Endodermal cell (in vitro differentiated cells): Measurements from ENCODE around the gene SLC6A18. TPM values are rescaled to one million over a fixed set of nuclear protein-coding genes. Genes with fewer than 3 reads are reported as not detected.

Source experiments
- DNase-seq: peaks from one replicate; pipeline ENCODE4 v3.0.0-alpha.2; 2017
- H3K27ac ChIP-seq: 2 replicates; pipeline ENCODE4 v1.5.1; 2013; ENCODE audit warnings: mild to moderate bottlenecking, low read depth, low read length, moderate library complexity
- H3K27me3 ChIP-seq: 2 replicates; pipeline ENCODE4 v1.6.1; 2013; ENCODE audit warnings: mild to moderate bottlenecking, low read length, moderate library complexity; ENCODE audit not compliant: insufficient read depth, control insufficient read depth, poor library complexity, severe bottlenecking
- H3K36me3 ChIP-seq: 2 replicates; pipeline ENCODE4 v1.7.0; 2013; ENCODE audit warnings: mild to moderate bottlenecking, low read length, moderate library complexity; ENCODE audit not compliant: control insufficient read depth, insufficient read depth
- H3K4me1 ChIP-seq: one replicate; pipeline ENCODE4 v1.7.0; 2013; ENCODE audit warnings: low read length; ENCODE audit not compliant: control insufficient read depth, insufficient read depth
- H3K4me3 ChIP-seq: 2 replicates; pipeline ENCODE4 v1.5.1; 2013; ENCODE audit warnings: mild to moderate bottlenecking, low read length, moderate library complexity
- H3K9ac ChIP-seq: 2 replicates; pipeline ENCODE4 v1.6.1; 2013; ENCODE audit warnings: mild to moderate bottlenecking, low read length, moderate library complexity; ENCODE audit not compliant: poor library complexity, severe bottlenecking; ENCODE audit errors: extremely low read depth
- H3K9me3 ChIP-seq: 2 replicates; pipeline ENCODE4 v1.6.1; 2013; ENCODE audit warnings: mild to moderate bottlenecking, low read length, moderate library complexity; ENCODE audit not compliant: control insufficient read depth
- H3K27ac Mint-ChIP-seq: 2 replicates; pipeline ENCODE4 v1.8.0; 2020; ENCODE audit warnings: mixed read lengths
- H3K27me3 Mint-ChIP-seq: 2 replicates; pipeline ENCODE4 v1.8.0; 2021; ENCODE audit warnings: mild to moderate bottlenecking, mixed read lengths; ENCODE audit not compliant: insufficient read depth
- H3K36me3 Mint-ChIP-seq: 2 replicates; pipeline ENCODE4 v1.8.0; 2020; ENCODE audit warnings: low read depth, mixed read lengths
- H3K4me1 Mint-ChIP-seq: 2 replicates; pipeline ENCODE4 v1.8.0; 2020; ENCODE audit warnings: mixed read lengths
- H3K4me3 Mint-ChIP-seq: 2 replicates; pipeline ENCODE4 v1.8.0; 2020; ENCODE audit warnings: mild to moderate bottlenecking, moderate library complexity, mixed read lengths
- H3K9me3 Mint-ChIP-seq: 2 replicates; pipeline ENCODE4 v1.8.0; 2020; ENCODE audit warnings: mild to moderate bottlenecking, mixed read lengths
- WGBS, 2 experiments: methylation state at CpG; one replicate each; pipeline versions ENCODE4 v1.1.5 to v1.1.7; 2013; ENCODE audit warnings: missing lambda C conversion rate in 2 of 2, mixed read lengths in 1 of 2; ENCODE audit not compliant: insufficient coverage in 1 of 2, insufficient read length in 1 of 2; 5-methylcytosine and 5-hydroxymethylcytosine counted together
- total RNA-seq, 2 donors: library from RNA; stranded (reverse); fragmentation: NEBNext Ultra II Directional in 1 of 2; extraction: Animal tissue kit (Norgen Biotek cat#: 25700) in 1 of 2; gene quantifications; 2 replicates in 1 of 2; 3 replicates in 1 of 2; pipeline ENCODE4 v1.2.1, GENCODE V29; 2021
- TF ChIP-seq, protein P1 (sequence below): fragments of 200-600 bp; sonication (generic); conservative IDR thresholded peaks from 2 replicates; pipeline ENCODE4 v1.5.0; 2021; ENCODE audit warnings: antibody characterized with exemption, mild to moderate bottlenecking

Gene SLC6A18
- total RNA-seq, 2 donors from 2014 or later, result not detected

GRCh38 chr5:1176473-1177391, 48.4 kb upstream of the SLC6A18 start:
- Mint-ChIP-seq H3K9me3 (no peaks in the 10 kb centered on the region), H3K4me3 (no peak overlapping the region), H3K27me3 (peaks cover under 1% of the 10 kb centered on the region), H3K36me3 (no peaks in the 10 kb centered on the region), H3K27ac (no peak overlapping the region), H3K4me1 (no peaks in the 10 kb centered on the region)
- Histone ChIP-seq H3K4me1 (no peaks in the 10 kb centered on the region), H3K9ac (no peak overlapping the region), H3K4me3 (no peak overlapping the region), H3K27me3 (no peaks in the 10 kb centered on the region), H3K36me3 (no peaks in the 10 kb centered on the region), H3K9me3 (no peaks in the 10 kb centered on the region), H3K27ac (no peak overlapping the region)
- TF ChIP-seq, protein P1, sequence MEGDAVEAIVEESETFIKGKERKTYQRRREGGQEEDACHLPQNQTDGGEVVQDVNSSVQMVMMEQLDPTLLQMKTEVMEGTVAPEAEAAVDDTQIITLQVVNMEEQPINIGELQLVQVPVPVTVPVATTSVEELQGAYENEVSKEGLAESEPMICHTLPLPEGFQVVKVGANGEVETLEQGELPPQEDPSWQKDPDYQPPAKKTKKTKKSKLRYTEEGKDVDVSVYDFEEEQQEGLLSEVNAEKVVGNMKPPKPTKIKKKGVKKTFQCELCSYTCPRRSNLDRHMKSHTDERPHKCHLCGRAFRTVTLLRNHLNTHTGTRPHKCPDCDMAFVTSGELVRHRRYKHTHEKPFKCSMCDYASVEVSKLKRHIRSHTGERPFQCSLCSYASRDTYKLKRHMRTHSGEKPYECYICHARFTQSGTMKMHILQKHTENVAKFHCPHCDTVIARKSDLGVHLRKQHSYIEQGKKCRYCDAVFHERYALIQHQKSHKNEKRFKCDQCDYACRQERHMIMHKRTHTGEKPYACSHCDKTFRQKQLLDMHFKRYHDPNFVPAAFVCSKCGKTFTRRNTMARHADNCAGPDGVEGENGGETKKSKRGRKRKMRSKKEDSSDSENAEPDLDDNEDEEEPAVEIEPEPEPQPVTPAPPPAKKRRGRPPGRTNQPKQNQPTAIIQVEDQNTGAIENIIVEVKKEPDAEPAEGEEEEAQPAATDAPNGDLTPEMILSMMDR, result no peak
- 91 to 92% methylated on average over 24 to 42 of the region's 42 CpGs for WGBS, 2 experiments
- peak; percentile 87 for DNase-seq

GRCh38 chr5:1177826-1178528, 47.2 kb upstream of the SLC6A18 start:
- no peaks in the 10 kb centered on the region for H3K27me3 ChIP-seq
- TF ChIP-seq, protein P1, result no peak
- 91 to 100% methylated on average over 7 to 30 of the region's 30 CpGs for WGBS, 2 experiments
- H3K36me3 ChIP-seq, result no peaks in the 10 kb centered on the region
- H3K9me3 Mint-ChIP-seq, result no peaks in the 10 kb centered on the region
- DNase-seq, result no peak
- no peak overlapping the region for H3K27ac ChIP-seq
- no peak overlapping the region for H3K4me3 ChIP-seq
- no peaks in the 10 kb centered on the region for H3K9me3 ChIP-seq
- H3K27ac Mint-ChIP-seq, result no peak overlapping the region
- H3K4me3 Mint-ChIP-seq, result no peak overlapping the region
- no peak overlapping the region for H3K9ac ChIP-seq
- peaks cover 1% of the 10 kb centered on the region for H3K4me1 Mint-ChIP-seq
- H3K4me1 ChIP-seq, result peaks cover 2% of the 10 kb centered on the region
- no peaks in the 10 kb centered on the region for H3K36me3 Mint-ChIP-seq
- no peaks in the 10 kb centered on the region for H3K27me3 Mint-ChIP-seq

GRCh38 chr5:1178529-1179382, 46.4 kb upstream of the SLC6A18 start:
- H3K4me1 ChIP-seq, result peaks cover 2% of the 10 kb centered on the region
- no peaks in the 10 kb centered on the region for H3K36me3 Mint-ChIP-seq
- no peaks in the 10 kb centered on the region for H3K27me3 ChIP-seq
- H3K27ac ChIP-seq, result no peak overlapping the region
- no peaks in the 10 kb centered on the region for H3K27me3 Mint-ChIP-seq
- H3K9me3 ChIP-seq, result no peaks in the 10 kb centered on the region
- no peak overlapping the region for H3K4me3 Mint-ChIP-seq
- H3K36me3 ChIP-seq, result no peaks in the 10 kb centered on the region
- H3K9ac ChIP-seq, result no peak overlapping the region
- no peak overlapping the region for H3K27ac Mint-ChIP-seq
- peaks cover 3% of the 10 kb centered on the region for H3K4me1 Mint-ChIP-seq
- H3K9me3 Mint-ChIP-seq, result no peaks in the 10 kb centered on the region
- WGBS, 2 experiments, result 90% methylated on average over 2 to 32 of the region's 34 CpGs
- no peak overlapping the region for H3K4me3 ChIP-seq
- TF ChIP-seq, protein P1, result no peak
- DNase-seq, result no peak
